IPS-18c (cell line): ENCODE measurements around the gene PPAT.

ENCODE experiments used
- H3K4me3 ChIP-seq: 2 replicates; pipeline ENCODE4 v1.7.0; 2013; ENCODE audit warnings: low read depth, mild to moderate bottlenecking, low read length, moderate library complexity; ENCODE audit not compliant: insufficient read depth
- H3K9me3 ChIP-seq: one replicate; pipeline ENCODE4 v1.6.1; 2013; ENCODE audit warnings: mild to moderate bottlenecking, low read length, moderate library complexity; ENCODE audit not compliant: control insufficient read depth, insufficient read depth

PPAT gene

DNA sequence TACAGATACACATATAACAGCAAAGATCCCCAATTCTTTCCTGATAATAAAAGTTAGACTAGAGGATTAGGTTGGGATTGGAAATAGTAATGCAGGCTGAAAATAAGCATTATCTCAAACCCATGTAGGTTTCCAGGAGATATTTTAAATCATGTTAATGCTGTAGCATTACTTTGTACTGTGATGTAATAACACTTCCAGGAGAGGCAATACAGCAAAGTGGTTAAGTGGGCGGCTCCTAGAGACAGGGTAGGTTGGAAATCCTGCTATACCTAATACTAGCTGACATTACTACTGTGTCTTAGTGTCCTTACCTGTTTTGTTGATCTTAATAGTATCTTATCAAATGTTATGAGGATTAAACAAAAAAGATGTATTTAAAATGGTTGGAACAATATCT lies 10.3 kb upstream of the PPAT start:
- no peaks in the 10 kb centered on the region for H3K9me3 ChIP-seq
- no peak overlapping the region for H3K4me3 ChIP-seq

DNA sequence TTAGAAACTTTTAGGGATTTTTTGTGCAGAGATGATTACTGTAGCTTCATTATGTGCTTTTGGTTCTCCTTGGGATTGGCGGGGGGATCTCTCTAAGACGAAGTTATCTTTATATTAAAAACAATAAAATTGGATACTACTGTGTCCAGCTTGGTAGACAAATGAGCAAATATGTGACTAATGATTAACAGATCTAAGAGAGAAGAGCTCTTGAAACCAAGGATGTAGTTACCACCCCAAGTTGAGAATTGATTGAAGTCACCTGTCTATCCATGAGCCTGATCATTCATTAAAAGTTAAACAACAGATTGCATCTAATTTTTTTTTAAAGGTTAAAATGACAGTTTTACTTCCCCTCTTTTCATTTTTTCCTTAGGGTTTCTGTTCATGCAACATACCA lies 9.3 kb upstream of the PPAT start:
- Histone ChIP-seq H3K9me3 (no peaks in the 10 kb centered on the region), H3K4me3 (no peak overlapping the region)

DNA sequence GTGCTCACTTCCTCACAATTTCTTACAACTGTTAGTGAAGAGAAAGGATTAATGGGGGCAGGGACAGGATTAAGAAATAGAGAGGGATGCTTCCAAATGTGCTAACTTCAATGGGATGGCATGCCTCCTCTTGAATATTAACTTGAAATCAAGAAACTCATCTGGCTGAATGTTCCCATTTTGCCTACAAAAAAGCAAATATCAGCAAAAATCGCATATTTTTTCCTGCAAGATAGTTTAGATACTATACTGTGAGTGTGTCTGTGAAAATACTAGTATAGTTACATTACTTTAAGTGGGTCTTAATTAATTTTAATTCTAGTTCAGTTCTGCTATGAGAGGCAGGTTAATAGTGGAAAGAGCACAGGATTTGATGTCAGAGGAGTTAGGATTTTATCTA lies 5.6 kb upstream of the PPAT start:
- H3K9me3 ChIP-seq = no peaks in the 10 kb centered on the region

DNA sequence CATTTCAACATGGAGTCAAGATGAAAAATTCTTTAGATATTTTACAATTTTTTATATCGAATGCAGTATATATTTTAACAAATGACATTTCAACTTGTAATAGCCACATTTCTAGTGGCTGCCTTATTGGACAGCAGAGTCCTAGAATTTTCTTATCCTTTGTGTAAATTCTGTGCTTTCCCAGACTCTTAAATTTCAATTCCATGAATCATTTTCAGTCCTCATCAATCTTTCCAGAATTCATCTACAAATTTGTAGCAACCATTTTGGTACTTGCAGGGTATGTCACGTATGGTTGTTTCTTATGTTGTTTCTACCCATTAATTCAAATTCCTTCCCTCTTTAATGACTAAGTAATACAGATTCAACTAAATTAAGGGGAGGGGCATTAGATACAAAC lies 3.4 kb upstream of the PPAT start:
- Histone ChIP-seq H3K9me3 (no peaks in the 10 kb centered on the region), H3K4me3 (no peak overlapping the region)

More for the DNA sequence above, 5.6 kb upstream of the PPAT start:
- no peak overlapping the region for H3K4me3 ChIP-seq

- Histone ChIP-seq H3K4me3 (peak overlapping the region; percentile 97), H3K9me3 (no peaks in the 10 kb centered on the region)
These were observed 746 bp downstream of the PPAT start for GRCh38 chr4:56434599-56435139.

- Histone ChIP-seq H3K4me3 (peak overlapping the region; percentile 97; the same call in 1 of the 2 replicates), H3K9me3 (no peaks in the 10 kb centered on the region)
These were observed 2.1 kb downstream of the PPAT start for GRCh38 chr4:56433280-56433679.

GRCh38 chr4:56430203-56430602 lies 5.2 kb downstream of the PPAT start:
- H3K4me3 ChIP-seq = no peak overlapping the region

GRCh38 chr4:56427179-56427578 lies 8.2 kb downstream of the PPAT start:
- no peaks in the 10 kb centered on the region for H3K9me3 ChIP-seq

More at GRCh38 chr4:56430203-56430602, 5.2 kb downstream of the PPAT start:
- H3K9me3 ChIP-seq = no peaks in the 10 kb centered on the region

GRCh38 chr4:56426273-56426672 lies 9.1 kb downstream of the PPAT start:
- Histone ChIP-seq H3K4me3 (no peak overlapping the region), H3K9me3 (no peaks in the 10 kb centered on the region)

More at GRCh38 chr4:56427179-56427578, 8.2 kb downstream of the PPAT start:
- no peak overlapping the region for H3K4me3 ChIP-seq

DNA sequence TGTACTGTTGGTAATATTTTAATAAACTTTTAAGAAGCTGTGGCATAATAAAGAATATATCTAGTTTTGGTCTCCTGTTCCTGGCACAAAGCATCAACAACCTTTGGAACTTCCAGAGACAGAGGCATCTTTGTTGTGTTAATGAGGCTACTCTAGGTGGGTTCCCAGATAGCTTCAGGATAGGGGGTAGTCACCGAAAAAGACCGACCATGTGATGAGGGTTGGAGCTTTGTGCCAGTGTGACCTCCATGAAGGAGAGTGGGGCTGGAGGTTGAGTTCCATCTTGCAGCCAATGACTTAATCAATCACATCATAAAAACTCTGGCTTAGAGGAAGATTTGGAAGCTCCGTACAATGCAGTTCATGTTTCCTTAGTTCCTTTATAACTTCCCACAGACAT lies 9.9 kb downstream of the PPAT start:
- H3K4me3 ChIP-seq = no peak overlapping the region
- H3K9me3 ChIP-seq = no peaks in the 10 kb centered on the region

- no peaks in the 10 kb centered on the region for H3K9me3 ChIP-seq
- no peak overlapping the region for H3K4me3 ChIP-seq
These were observed 10.5 kb downstream of the PPAT start for GRCh38 chr4:56424697-56425514.

- Histone ChIP-seq H3K4me3 (no peak overlapping the region), H3K9me3 (no peaks in the 10 kb centered on the region)
These were observed 11.2 kb downstream of the PPAT start for GRCh38 chr4:56424176-56424575.

DNA sequence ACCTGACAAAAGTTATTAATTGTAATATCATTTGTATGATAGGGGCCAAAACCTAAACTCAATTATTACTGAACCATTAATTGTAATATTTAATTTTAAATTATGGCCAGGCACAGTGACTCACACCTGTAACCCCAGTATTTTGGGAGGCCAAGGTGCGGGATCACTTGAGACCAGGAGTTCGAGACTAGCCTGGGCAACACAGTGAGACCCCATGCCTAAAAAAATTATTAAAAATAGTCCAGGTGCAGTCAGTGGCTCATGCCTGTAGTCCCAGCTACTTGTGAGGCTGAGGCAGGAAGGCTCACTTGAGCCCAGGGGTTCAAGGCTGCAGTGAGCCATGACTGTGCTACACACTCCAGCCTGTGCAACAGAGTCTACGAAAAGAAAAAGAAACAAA lies 18.0 kb downstream of the PPAT start:
- Histone ChIP-seq H3K9me3 (no peaks in the 10 kb centered on the region), H3K4me3 (no peak overlapping the region)

- H3K4me3 ChIP-seq = no peak overlapping the region
- H3K9me3 ChIP-seq = no peaks in the 10 kb centered on the region
These were observed 19.1 kb downstream of the PPAT start for GRCh38 chr4:56416349-56416748.

- Histone ChIP-seq H3K9me3 (no peaks in the 10 kb centered on the region), H3K4me3 (no peak overlapping the region)
These were observed 21.2 kb downstream of the PPAT start for GRCh38 chr4:56414135-56414670.

DNA sequence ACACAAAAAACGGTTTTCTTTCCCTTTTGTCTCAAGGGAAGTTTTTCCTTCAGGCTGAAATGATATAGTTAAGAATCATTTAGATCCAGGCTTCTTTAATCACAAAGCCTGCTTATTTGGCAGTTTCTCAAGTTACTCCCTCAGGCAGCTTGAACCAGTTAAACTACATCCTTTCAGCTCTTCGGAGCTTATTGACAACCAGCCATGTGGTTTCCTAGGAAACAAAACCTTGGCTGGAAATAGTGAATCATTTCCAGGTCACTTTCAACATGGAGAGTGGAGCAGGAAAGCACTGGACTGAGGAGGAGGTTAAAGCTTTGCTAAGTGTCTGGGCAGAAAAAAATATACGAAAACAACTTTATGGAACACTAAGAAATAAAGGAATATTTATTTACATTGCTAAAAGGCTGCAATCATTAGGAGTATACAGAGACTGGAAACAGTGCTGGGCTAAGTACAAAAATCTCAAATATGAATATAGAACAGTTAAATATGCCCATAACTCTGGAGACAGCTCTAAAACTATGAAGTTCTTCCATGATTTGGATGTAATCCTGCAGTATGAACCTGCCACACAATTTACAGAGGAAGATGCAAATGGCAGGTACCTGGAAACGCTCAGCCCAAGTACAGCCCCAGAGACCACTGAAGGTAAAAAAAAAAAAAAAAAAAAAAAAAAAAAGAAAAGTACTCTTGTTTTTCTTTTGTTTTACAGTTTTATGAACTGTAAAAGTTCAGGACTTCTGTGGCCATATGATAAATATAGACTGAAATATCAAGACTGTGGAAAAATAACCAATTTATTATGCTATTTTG lies 25.0 kb downstream of the PPAT start:
- Histone ChIP-seq H3K9me3 (no peaks in the 10 kb centered on the region), H3K4me3 (no peak overlapping the region)

DNA sequence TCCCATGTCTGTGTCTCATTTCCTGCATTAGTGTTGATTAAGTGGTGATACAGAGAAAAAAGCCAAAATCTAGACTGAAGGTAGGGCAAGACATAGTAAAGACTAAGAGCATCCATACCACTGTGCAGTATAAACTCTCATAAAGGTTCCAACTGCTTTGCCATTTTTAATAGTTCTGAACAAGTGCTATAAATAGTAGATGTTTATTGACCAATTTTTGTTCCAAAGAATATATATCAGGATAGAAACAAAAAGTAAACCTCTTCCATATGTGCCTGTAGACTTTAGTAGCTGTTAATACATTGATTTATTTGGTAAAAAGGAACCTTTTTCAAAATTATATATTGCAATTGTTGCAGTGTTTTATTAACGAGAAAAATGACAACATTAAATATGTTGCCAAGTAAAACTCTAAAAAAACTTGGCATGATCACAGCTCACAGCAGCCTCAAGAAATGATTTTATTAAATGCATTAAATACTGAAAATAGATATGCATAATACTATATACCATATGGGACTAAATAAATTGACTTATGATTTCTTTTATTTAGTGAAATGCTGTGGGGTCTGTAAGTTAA lies 25.8 kb downstream of the PPAT start:
- H3K4me3 ChIP-seq = no peak overlapping the region
- H3K9me3 ChIP-seq = no peaks in the 10 kb centered on the region
